ENCODE data around the gene TMEM161A. TPM values are rescaled to one million over a fixed set of nuclear protein-coding genes. Genes with fewer than 3 reads are reported as not detected.

Gene TMEM161A
- total and polyA plus RNA-seq, 9 of the 15 experiments (the other 6 are each of a cell fraction or from before 2014, with no cell fraction given), result 0.63 to 92.3 (median 38.9) TPM

DNA sequence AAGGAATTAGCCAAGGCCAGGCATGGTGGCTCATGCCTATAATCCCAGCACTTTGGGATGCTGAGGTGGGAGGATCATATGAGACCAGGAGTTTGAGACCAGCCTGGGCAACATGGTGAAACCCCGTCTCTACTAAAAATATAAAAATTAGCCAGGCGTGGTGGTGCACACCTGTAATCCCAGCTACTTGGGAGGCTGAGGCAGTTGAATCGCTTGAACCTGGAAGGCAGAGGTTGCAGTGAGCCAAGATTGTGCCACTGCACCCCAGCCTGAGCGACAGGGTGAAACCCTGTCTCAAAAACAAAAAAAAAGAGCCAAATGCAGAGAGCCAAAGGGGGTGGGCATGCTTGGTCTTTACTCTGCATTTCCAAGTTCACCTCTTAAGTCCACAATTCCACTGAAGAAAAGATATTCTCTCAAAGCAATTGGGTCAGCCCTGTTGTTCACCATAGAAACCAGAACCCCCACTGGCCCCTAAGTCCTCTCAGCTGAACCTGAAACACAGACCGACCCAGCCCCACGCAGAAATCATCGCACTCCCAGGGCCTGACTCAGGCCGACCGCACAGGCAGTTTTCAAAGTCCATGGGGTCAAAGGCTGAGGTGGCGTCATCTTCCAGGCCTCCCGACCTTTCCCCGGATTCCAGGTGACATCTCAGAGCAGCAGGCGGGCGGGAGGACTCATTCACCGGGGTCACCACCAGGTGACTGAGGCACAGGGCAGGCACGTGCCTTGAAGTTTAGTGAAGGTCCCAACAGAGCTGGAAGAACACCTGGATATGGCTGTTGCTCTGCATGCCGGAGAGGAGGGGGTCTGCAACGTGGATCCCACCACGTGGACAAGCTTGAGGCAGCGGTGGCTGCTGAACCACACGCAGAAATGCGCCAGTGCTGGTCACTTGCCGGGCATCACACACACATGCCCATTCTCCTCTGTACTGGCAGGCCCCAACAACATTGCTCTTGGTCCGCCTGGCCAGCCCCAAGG, 41.3 kb downstream of the TMEM161A start:
- BruUV-seq (replicated peaks), result TSS peak; percentile 27
- CTCF ChIA-PET (ENCODE audit: low intra/inter-chr PET ratio), result no interaction called here
- DNase-seq (ENCODE audit: extremely low read depth in 1 of 4, low spot score in 3 of 4), result no peak
- 87% methylated on average over 22 of the region's 24 CpGs for WGBS (ENCODE audit: insufficient coverage, low coverage, missing lambda C conversion rate)
- Histone ChIP-seq H3K4me2 (ENCODE audit: insufficient read depth, low read length) (no peak overlapping the region), H3K27me3 (ENCODE audit: control insufficient read depth in 2 of 2, insufficient read depth in 2 of 2, low read length in 2 of 2) (no peaks in the 10 kb centered on the region), H3K9me1 (ENCODE audit: control insufficient read depth, insufficient read depth, low read length) (peaks cover 4% of the 10 kb centered on the region), H3K9ac (ENCODE audit: insufficient read depth in 1 of 2, low read depth in 2 of 2, low read length in 2 of 2) (no peak overlapping the region), H3K79me2 (ENCODE audit: control insufficient read depth, insufficient read depth, low read length) (no peaks in the 10 kb centered on the region), H4K20me1 (replicated peaks; ENCODE audit: control insufficient read depth, insufficient read depth, low read length) (no peaks in the 10 kb centered on the region), H3K4me3 (no peak overlapping the region), H3K9me3 (replicated peaks; ENCODE audit: control insufficient read depth, insufficient read depth, low read depth, low read length) (no peaks in the 10 kb centered on the region), H3K4me1 (replicated peaks in 1 of 2; ENCODE audit: control insufficient read depth in 2 of 2, insufficient read depth in 2 of 2, low read length in 2 of 2) (peaks cover 0 to 21% of the 10 kb centered on the region in 2 experiments; a peak in 2 of 5 replicates), H3K27ac (ENCODE audit: extremely low read depth, low read depth, low read length) (no peak overlapping the region), H3K36me3 (ENCODE audit: control insufficient read depth, insufficient read depth, low read length) (peaks cover 47% of the 10 kb centered on the region; the same call in 2 of the 3 replicates), H2AFZ (ENCODE audit: low read depth, low read length) (no peak overlapping the region)
- TF ChIP-seq, protein P1, sequence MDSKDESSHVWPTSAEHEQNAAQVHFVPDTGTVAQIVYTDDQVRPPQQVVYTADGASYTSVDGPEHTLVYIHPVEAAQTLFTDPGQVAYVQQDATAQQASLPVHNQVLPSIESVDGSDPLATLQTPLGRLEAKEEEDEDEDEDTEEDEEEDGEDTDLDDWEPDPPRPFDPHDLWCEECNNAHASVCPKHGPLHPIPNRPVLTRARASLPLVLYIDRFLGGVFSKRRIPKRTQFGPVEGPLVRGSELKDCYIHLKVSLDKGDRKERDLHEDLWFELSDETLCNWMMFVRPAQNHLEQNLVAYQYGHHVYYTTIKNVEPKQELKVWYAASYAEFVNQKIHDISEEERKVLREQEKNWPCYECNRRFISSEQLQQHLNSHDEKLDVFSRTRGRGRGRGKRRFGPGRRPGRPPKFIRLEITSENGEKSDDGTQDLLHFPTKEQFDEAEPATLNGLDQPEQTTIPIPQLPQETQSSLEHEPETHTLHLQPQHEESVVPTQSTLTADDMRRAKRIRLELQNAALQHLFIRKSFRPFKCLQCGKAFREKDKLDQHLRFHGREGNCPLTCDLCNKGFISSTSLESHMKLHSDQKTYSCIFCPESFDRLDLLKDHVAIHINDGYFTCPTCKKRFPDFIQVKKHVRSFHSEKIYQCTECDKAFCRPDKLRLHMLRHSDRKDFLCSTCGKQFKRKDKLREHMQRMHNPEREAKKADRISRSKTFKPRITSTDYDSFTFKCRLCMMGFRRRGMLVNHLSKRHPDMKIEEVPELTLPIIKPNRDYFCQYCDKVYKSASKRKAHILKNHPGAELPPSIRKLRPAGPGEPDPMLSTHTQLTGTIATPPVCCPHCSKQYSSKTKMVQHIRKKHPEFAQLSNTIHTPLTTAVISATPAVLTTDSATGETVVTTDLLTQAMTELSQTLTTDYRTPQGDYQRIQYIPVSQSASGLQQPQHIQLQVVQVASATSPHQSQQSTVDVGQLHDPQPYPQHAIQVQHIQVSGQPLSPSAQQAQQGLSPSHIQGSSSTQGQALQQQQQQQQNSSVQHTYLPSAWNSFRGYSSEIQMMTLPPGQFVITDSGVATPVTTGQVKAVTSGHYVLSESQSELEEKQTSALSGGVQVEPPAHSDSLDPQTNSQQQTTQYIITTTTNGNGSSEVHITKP (IDR thresholded peaks at IDR 0.05; ENCODE audit: partially characterized antibody), result no peak
- peak; percentile 40; the same call in 1 of the 2 replicates for TF ChIP-seq POLR2G (IDR thresholded peaks at IDR 0.05; ENCODE audit: low read depth, low read length)
- no peak for ATAC-seq
- in situ Hi-C loops (cut with MboI), result no loop called here
- no peak for FAIRE-seq
- POLR2A ChIA-PET, result interaction anchor here (0.6 to 1.5 kb wide), 3 partner anchors 10 to 34 kb away, joined by 3 to 7 read pairs (median 5); no protein-coding TSS in a partner anchor
- intact Hi-C loops (cut with micrococcal nuclease), result no loop called here
